ENCODE results near the gene RELT.

DNA sequence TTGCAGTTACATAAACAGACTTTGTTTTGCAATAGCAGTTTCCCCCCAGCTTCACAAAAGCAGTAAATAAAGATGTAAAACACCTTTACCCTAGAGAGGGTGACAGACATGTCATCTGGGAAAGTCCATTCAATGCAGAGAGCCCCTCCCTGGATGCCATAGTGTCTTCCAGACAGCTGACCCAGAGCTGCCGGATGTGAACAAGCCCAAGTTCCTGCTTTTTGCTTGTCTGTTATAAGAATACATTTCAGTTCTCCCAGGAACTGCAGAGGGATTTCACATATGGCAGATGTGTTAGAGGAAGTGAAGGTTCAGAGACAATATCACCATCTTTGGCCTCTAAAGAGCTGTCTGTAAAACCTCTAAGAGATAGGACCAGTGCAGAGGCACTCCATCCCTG, 48.9 kb downstream of the RELT start:
- TF ChIP-seq, protein P1, sequence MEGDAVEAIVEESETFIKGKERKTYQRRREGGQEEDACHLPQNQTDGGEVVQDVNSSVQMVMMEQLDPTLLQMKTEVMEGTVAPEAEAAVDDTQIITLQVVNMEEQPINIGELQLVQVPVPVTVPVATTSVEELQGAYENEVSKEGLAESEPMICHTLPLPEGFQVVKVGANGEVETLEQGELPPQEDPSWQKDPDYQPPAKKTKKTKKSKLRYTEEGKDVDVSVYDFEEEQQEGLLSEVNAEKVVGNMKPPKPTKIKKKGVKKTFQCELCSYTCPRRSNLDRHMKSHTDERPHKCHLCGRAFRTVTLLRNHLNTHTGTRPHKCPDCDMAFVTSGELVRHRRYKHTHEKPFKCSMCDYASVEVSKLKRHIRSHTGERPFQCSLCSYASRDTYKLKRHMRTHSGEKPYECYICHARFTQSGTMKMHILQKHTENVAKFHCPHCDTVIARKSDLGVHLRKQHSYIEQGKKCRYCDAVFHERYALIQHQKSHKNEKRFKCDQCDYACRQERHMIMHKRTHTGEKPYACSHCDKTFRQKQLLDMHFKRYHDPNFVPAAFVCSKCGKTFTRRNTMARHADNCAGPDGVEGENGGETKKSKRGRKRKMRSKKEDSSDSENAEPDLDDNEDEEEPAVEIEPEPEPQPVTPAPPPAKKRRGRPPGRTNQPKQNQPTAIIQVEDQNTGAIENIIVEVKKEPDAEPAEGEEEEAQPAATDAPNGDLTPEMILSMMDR (IDR thresholded peaks at IDR 0.05) = no peak
- TF ChIP-seq POLR2AphosphoS5 (IDR thresholded peaks at IDR 0.05) (no peak), POLR2A (IDR thresholded peaks at IDR 0.05) (no peak), EP300 (IDR thresholded peaks at IDR 0.05) (no peak)

All from upper lobe of left lung (tissue), 4 donors.